Muscle of leg (tissue), 11 donors: ENCODE data around the gene DBNL. TPM values are rescaled to one million over a fixed set of nuclear protein-coding genes. Genes with fewer than 3 reads are reported as not detected.

ENCODE experiments used
- DNase-seq: peaks from one replicate; pipeline ENCODE4 v3.0.0; 2013
- H3K27ac ChIP-seq: one replicate; pipeline ENCODE4 v1.5.1; 2013; ENCODE audit warnings: mild to moderate bottlenecking, low read length, control low read depth
- H3K27me3 ChIP-seq: one replicate; pipeline ENCODE4 v1.6.1; 2013; ENCODE audit warnings: low read length; ENCODE audit not compliant: control insufficient read depth, insufficient read depth
- H3K36me3 ChIP-seq: one replicate; pipeline ENCODE4 v1.6.1; 2013; ENCODE audit warnings: low read length; ENCODE audit not compliant: control insufficient read depth, insufficient read depth
- H3K4me1 ChIP-seq: one replicate; pipeline ENCODE4 v1.6.1; 2013; ENCODE audit warnings: low read length; ENCODE audit not compliant: control insufficient read depth, insufficient read depth
- H3K4me3 ChIP-seq: one replicate; pipeline ENCODE4 v1.5.1; 2013; ENCODE audit warnings: low read length, control low read depth
- H3K9me3 ChIP-seq: replicated peaks from 2 replicates; pipeline ENCODE4 v1.6.1; 2013; ENCODE audit warnings: low read depth, low read length; ENCODE audit not compliant: control insufficient read depth
- WGBS: methylation state at CpG from one replicate; pipeline ENCODE4 v1.1.5; 2013; ENCODE audit warnings: missing lambda C conversion rate; ENCODE audit not compliant: insufficient coverage; 5-methylcytosine and 5-hydroxymethylcytosine counted together
- polyA plus RNA-seq, 8 donors: library from polyadenylated mRNA; unstranded; fragments of 120-200 nt; gene quantifications; one replicate each; pipeline versions ENCODE4 v1.2.1 to v1.2.3, GENCODE V29; 2013; ENCODE audit warnings: inconsistent platforms in 1 of 8, low replicate concordance in 1 of 8; ENCODE audit not compliant: insufficient read length in 8 of 8, insufficient read depth in 1 of 8
- total RNA-seq: library from RNA; stranded (reverse); fragments of 120-200 nt; gene quantifications from one replicate; pipeline ENCODE4 v1.2.4, GENCODE V29; 2013

Gene DBNL
- total and polyA plus RNA-seq, 9 donors: 41.8 to 58.8 (median 47.6) TPM

GRCh38 chr7:44067064-44067951 lies 22.8 kb downstream of the DBNL start:
- Histone ChIP-seq H3K36me3 (peaks cover 12% of the 10 kb centered on the region), H3K4me3 (no peak overlapping the region), H3K27ac (no peak overlapping the region), H3K4me1 (peaks cover 52% of the 10 kb centered on the region), H3K27me3 (peaks cover 26% of the 10 kb centered on the region), H3K9me3 (no peaks in the 10 kb centered on the region)
- WGBS: 87% methylated on average over 8 of the region's 11 CpGs
- DNase-seq: no peak

- DNase-seq: no peak
- Histone ChIP-seq H3K4me3 (no peak overlapping the region), H3K27me3 (peaks cover 26% of the 10 kb centered on the region), H3K36me3 (peaks cover 12% of the 10 kb centered on the region), H3K4me1 (peaks cover 53% of the 10 kb centered on the region), H3K9me3 (no peaks in the 10 kb centered on the region), H3K27ac (no peak overlapping the region)
- WGBS: 71% methylated on average over 5 of the region's 7 CpGs
Observed at GRCh38 chr7:44068054-44068453, 23.6 kb downstream of the DBNL start.

- no peaks in the 10 kb centered on the region for H3K27me3 ChIP-seq
- H3K4me1 ChIP-seq: peaks cover 39% of the 10 kb centered on the region
- 61% methylated on average over 2 of the region's 9 CpGs for WGBS
- peaks cover 47% of the 10 kb centered on the region for H3K36me3 ChIP-seq
- H3K4me3 ChIP-seq: no peak overlapping the region
- DNase-seq: no peak
- no peaks in the 10 kb centered on the region for H3K9me3 ChIP-seq
- H3K27ac ChIP-seq: no peak overlapping the region
Observed at GRCh38 chr7:44071726-44072363, 27.3 kb downstream of the DBNL start.

GRCh38 chr7:44072364-44073231 lies 28.1 kb downstream of the DBNL start:
- 39% methylated on average over 10 of the region's 12 CpGs for WGBS
- Histone ChIP-seq H3K4me3 (no peak overlapping the region), H3K9me3 (no peaks in the 10 kb centered on the region), H3K36me3 (peaks cover 54% of the 10 kb centered on the region), H3K27me3 (no peaks in the 10 kb centered on the region), H3K4me1 (peaks cover 32% of the 10 kb centered on the region), H3K27ac (peak overlapping the region; percentile 24)
- DNase-seq: peak; percentile 76

GRCh38 chr7:44073664-44074348 lies 29.3 kb downstream of the DBNL start:
- peaks cover 25% of the 10 kb centered on the region for H3K4me1 ChIP-seq

GRCh38 chr7:44074349-44074695 lies 29.8 kb downstream of the DBNL start:
- Histone ChIP-seq H3K9me3 (no peaks in the 10 kb centered on the region), H3K27ac (no peak overlapping the region), H3K4me1 (peaks cover 25% of the 10 kb centered on the region), H3K27me3 (no peaks in the 10 kb centered on the region), H3K4me3 (no peak overlapping the region), H3K36me3 (peaks cover 70% of the 10 kb centered on the region)
- no peak for DNase-seq
- WGBS: 88% methylated on average over 9 of the region's 13 CpGs

More at GRCh38 chr7:44073664-44074348, 29.3 kb downstream of the DBNL start:
- Histone ChIP-seq H3K27ac (no peak overlapping the region), H3K27me3 (no peaks in the 10 kb centered on the region), H3K4me3 (no peak overlapping the region), H3K36me3 (peaks cover 65% of the 10 kb centered on the region), H3K9me3 (no peaks in the 10 kb centered on the region)
- WGBS: 83% methylated on average over 13 of the region's 26 CpGs
- peak; percentile 56 for DNase-seq

- 94% methylated on average over 14 of the region's 17 CpGs for WGBS
- no peak overlapping the region for H3K4me3 ChIP-seq
- no peak overlapping the region for H3K27ac ChIP-seq
- no peaks in the 10 kb centered on the region for H3K9me3 ChIP-seq
- no peak for DNase-seq
- peaks cover 31% of the 10 kb centered on the region for H3K4me1 ChIP-seq
- peaks cover 82% of the 10 kb centered on the region for H3K36me3 ChIP-seq
- H3K27me3 ChIP-seq: no peaks in the 10 kb centered on the region
Observed at GRCh38 chr7:44075296-44076075, 31.0 kb downstream of the DBNL start.

GRCh38 chr7:44076101-44076895 lies 31.8 kb downstream of the DBNL start:
- no peak for DNase-seq
- peaks cover 84% of the 10 kb centered on the region for H3K36me3 ChIP-seq
- peaks cover 39% of the 10 kb centered on the region for H3K4me1 ChIP-seq
- no peak overlapping the region for H3K27ac ChIP-seq
- no peaks in the 10 kb centered on the region for H3K27me3 ChIP-seq
- no peaks in the 10 kb centered on the region for H3K9me3 ChIP-seq
- no peak overlapping the region for H3K4me3 ChIP-seq
- 96% methylated on average over 16 of the region's 20 CpGs for WGBS
